Ecto neural progenitor cell (in vitro differentiated cells): ENCODE measurements around the gene VPS13D.

ENCODE experiments used
- DNase-seq: peaks from one replicate; pipeline ENCODE4 v3.0.0-alpha.2; 2018; ENCODE audit warnings: low spot score

The VPS13D gene

DNA sequence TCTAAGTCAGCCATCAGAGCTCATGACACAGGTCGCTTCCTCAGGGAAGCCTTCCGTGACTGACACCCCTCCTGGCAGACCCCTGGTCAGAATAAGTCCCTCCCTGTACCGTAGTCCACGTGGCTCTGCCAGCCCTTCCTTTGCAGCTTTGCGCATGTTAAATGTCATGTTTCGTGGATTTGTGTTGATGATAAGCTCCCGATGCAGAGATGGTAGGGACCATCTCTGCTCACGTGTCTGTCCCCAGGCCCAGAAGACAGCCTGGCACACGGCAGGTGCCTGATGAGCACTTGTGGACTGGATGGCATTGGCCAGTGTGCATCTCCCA lies 312.3 kb downstream of the VPS13D start:
- DNase-seq = no peak

DNA sequence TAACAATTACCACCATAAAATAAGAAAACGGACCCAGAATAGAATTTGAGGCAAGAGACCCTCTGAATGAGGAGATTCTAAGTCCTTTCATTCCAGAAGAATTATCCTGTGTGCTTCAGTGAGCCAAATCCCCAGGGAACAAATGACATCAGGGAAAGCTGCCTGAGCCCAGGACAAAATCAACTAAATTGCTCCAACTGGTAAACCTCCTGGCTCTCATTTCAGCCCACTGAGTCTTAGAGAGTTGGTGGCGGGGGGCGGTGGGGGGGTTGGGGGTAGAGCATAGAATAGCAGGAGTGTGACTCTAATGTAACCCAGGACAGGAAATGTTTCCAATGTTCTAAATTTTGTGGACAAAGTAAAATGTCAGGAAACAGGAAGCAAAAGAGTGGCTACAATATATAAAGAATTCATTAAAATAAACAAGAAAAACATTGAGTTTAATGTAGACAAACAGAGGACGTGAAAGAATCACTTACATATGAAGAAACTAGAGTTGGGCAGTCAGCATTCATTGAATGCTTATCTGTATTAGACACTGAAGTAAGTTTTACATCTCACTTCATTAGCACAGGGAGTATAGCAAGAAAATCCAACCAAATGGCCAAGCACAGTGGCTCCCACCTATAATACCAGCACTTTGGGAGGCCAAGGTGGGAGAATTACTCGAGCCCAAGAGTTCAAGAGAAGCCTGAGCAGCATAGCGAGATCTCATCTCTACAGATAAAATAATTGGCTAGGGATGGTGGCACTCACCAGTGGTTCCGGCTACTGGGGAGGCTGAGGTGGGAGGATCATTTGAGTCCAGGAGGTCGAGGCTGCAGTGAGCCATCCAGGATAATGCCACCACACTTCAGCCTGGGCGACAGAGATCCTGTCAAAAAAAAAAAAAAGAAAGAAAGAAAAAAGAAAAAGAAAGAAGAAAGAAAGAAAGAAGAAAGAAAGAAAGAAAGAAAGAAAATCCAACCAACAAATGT lies 313.1 kb downstream of the VPS13D start:
- DNase-seq = no peak

DNA sequence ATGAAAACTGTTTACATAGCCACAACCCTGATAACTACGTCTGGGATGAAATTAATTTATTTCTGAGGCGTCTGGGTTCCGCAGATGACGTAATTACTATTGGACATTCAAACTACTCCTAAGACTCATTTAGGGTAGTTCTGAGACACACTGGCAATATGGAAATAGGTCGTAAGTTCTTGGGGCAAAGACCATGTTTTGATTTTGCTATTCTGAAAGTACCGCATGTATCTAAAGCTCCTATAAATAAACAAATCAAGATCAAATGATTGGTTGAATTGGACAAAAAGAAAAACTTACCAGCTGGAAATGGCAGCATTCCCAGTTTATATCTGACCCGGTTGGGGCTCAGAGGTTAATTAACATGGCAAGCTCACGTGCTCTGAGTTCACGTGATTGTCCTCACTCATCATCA lies 313.9 kb downstream of the VPS13D start:
- DNase-seq = no peak

DNA sequence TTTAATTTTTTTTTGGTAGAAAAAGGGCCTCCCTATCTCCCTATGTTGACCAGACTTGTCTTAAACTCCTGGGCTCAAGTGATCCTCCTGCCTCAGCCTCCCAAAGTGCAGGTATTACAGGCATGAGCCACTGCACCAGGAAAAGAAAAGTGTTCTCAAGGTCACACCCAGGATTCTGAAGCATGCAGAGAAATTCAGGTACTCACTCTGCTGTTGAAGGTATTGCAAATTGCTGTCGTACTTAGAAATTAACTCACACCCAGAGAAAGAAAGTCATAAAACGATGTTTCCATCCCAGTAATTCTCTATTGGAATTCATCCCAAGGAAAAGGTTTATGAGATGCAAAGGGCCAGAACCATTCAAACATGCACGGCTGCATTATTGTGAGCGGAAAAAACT lies 314.5 kb downstream of the VPS13D start:
- no peak for DNase-seq

DNA sequence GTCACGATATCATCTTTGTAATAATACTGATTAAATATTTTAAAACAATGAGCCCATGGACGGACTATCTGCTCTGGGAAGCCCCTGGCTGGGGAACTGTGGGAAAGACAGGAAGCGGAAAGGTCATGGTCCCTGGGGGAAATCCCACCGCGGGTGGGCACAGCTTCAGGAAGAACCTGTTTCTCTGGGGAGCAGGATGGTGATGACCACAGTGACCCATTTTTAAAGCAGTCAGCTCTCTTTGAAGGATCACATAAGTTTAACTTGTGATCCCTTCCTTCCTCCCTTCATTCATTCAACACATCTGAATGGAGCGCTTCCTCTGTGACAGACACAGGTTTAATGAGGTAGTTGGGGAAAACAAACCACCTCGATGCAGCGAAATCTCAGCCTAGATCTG lies 315.2 kb downstream of the VPS13D start:
- DNase-seq = no peak

DNA sequence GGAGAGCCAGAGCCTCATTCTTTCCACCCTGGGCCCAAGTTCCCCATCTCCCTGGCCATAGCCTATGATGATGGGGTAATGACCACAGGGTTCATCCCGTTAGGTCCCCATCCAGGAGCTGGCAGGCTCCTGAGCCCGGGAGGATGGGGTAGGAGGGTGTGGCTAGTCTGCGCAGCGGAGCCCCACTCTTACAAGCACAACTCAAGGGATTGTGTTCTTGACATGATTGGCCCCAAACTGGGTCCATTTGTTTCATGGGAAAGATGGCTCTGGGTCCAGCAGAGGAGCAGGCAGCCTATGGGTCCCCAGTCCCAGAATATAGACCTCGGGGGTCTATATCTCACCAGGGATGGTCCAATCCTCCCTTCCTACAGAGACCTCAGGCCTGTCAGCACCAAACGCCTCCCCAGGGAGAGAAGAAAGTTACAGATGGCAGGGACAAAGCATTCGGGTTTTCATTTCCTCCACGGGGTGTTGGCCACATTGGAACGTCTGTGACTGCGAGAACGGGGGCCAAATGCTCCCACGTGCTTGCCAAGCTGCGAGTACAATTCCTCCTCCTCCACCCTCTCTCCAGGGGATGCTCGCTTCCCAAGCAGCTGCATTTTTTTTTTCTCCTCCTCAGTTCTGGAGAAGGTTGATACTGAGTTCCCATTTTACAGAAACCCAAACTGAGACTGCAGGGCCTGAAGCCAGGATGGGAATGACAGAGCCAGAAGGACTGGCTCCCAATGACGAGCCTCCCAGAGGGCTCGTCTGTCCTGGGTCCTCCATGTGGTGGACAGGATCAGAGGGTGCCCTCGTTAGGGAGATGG lies 317.1 kb downstream of the VPS13D start:
- DNase-seq = no peak

DNA sequence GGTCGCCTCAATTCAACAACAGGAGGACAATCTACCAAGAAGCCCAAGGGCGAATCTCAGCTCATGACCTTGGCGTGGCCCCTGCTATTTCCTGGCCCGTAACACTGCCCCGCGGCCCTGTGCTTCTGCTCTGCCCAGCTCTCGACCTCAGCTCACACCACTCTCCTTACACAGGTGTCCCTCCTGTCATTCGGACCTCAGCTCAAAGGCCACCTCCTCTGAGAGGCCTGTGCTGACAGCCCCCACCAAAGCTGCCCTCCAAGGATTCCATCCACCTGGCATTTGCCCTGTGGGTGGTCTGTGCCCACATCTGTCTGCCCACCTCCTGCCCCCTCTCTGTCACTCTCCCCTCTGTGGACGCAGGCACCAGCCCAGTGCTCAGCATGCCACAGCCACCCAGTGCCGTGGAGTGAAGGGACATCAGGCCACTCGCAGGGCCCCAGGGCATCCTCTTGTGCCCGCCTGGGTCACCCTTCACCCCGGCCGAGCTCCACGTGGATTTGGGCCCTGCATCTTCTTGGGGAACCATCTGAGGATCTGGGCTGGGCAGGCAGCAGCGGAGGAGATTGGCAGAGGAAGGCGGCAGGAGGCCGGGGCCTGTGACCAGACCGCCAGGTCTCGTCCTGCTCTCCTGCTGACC lies 317.9 kb downstream of the VPS13D start:
- no peak for DNase-seq

DNA sequence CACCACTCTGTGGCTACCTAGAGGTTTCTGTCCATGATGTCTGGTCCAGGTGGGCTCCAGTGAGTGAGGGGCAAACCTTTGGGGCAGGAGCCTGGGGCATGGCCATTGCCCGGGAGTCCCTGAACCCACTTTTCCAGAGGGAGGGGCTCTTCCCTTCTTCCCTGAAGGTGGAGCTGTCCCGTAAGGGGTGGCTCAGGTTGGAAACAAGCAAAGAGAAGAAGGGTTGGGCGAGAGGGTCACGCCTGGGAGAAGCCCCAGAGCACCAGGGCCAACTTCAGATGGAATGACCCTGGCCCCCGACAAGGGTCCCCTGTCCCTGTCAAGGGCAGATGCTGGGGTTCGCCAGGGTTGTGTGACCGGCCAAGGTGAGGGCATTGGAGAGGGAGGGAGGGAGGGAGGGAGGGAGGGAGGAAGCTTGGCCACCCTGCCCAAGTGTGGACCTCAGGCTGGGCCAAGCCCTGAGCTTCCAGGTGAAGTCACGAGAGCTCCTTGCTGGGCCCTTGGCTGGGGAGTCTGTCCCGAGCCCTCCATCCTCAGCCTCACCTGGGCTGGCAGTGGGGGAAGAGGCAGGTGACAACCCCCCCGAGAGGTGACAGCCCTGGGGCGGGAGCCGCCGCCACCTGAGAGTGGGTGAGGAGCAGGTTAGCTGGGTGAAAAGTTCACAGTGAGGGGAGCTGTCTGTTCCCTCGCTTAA lies 318.6 kb downstream of the VPS13D start:
- DNase-seq = no peak

DNA sequence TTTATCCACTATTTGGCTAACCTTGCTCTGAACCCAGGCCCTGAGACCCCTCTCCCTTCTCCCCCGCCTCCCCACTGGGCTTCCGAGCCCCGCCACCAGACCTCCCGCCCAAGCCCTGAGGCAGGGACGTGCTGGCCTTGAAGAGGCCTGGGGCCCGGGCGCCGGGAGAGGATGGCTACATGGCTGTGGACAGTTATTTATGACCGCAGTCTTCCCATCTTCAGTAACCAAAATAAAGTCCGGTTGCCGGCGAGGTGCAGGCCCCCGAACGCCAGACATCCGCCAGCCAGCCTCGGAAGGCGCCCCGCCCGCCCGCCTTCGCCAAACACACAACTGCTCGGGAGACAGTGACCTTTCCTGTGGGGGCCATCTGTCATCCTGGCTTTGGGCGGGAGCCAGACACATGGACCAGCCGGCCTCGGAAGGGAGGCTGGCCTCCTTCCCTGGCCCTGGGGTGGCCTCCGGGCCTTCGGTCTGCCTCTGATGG lies 319.2 kb downstream of the VPS13D start:
- no peak for DNase-seq

DNA sequence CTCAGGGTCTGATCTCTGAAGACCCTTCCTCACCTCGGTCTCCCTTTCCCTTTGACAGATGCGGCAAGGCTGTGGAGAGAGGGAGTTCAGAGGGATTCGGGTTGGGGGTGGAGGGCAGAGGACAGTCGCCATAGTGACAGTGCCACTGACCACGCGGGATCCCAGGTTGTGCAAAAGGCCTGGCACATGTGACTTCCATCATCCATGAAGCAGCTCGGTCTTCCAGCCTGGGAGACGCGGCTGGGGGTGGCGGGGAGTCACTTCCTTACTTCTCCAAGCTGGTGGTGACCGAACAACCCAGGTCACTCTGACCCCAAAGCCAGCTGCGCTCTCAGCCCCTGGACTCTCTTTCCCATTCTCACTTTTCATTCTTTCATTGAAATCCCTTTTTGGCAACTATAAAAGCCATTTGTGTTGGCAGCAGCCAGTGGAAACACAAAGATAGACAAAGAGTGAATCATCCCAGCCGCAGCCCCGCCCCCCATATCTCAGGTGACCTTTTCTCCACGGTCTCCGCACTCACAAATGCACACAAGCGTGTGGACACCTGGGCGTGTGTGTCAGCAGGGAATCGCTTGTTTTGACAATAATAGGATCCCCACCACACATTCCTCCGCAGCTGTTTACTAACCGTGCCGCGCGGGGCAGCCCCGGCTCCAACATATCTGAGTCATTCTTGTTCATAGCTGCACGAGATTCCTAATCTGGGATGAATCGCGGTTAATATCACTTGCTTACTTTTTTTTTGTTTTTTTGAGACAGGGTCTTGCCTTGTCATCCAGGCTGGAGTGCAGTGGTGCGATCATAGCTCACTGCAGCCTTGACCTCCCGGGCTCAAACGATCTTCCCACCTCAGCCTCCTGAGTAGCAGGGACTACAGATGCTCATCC lies 319.9 kb downstream of the VPS13D start:
- DNase-seq = no peak

DNA sequence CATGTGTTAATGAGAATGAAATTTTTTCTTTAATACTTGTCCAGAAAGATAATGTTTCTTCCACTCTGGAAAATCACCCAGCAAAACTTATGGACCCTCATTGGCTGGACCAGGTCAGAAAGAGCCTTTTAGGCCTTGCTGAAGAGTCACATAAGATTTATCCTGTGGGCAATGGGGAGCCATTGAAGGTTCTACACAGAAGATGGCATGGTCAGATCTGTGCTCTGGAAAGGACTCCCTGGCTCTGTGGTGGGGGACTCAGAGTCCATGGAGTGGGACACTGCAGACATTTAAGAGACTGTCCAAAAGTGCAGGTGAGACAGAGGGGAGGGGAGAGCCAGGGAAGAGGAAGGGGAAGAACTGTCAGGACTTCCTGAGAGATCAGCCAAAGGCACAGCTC lies 321.8 kb downstream of the VPS13D start:
- no peak for DNase-seq

DNA sequence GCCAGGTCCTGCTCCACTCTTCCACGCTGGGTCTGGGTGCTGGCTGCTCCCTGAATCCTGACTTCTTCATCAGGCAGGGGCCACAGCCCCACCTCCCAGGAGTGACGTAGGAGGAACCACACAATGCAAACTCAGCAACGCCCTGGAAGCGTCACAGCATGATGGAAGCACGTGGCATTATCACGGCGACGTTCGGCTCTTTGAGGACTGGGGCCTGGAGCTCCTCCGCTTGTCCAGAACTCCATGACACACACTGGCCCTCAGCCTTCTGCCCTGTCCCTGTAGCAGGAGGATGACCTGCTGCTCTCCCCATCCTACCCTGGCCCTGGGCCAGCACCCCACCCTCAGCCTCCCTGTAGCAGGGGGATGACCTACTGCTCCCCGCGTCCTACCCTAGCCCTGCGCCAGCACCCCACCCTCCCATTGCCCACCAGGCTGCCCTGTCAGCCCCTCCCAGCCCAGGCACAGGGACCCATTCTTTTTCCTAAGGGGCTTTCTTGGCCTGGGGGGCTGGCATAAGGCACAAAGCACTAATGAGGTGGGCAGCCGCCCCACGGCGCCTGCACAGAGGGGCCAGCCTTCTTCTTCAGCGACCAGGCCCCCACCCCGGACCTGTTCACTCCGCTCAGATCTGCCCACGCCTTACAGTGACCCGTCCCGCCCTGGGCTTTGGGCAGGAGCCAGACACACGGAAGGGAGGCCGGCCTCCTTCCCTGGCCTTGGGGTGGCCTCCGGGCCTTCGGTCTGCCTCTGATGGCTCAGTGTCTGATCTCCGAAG lies 322.5 kb downstream of the VPS13D start:
- no peak for DNase-seq

DNA sequence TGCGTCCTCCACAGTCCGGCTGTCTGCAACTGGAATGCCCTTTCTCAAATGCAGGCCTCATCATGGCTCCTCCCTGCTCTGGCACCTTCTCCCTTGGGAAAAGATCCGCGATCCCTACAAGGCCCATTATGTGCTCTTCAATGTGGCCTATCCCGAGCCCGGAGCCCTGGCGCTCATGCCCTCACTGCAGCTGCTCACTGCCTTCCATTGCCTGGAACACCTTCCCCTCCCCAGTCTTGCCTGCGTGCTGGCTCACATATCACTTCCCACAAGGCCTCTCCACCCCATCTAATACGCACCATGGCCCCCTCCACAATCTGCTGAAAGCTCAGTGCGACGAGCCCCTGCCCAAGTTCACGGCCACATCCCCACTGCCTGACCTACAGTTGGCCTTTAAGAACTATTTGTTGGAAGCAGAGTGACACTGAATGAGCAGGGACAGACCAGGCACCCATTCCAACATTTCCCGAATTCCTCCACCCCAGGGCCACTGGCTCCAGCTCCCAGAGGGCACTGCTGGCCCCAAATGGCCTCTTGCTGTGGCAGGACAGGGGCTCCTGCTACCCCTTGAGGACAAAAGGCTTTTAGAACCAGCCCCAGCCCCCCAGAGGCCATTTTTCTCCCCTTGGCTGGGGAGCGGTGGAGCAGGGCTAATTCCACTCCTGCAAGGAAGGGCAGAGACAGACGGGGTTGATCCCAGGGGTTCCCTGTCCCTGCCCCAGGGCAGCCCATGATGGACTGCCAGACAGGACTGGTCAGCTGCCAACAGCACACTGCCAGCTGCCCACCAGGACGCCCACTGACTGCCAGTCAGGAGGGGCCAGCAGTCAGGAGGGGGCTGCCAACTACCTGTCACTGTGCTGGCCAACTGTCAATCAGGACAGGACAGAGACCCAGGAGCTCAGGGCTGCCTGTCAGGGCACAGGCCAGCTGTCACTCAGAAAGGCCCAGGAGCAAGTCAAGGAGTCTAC lies 323.4 kb downstream of the VPS13D start:
- no peak for DNase-seq

DNA sequence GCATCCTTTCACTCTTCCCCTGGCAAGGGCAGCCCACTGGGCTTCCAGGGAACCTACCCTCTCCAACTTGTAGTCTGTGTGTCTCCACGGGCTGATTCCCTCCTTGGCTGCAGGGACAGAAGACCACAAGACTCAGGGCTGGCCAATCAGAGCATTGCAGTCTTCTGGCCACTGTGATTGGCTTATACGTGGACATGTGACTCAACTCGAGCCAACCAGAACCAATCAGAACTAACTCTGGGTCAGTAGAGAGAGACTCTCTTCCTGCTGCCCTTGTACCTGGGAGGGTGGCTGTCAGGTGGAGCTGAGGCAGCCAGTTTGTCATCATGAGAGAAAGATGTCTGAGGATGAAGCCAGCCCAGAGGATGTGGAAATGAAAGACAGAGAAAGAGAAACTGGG lies 324.1 kb downstream of the VPS13D start:
- DNase-seq = no peak

DNA sequence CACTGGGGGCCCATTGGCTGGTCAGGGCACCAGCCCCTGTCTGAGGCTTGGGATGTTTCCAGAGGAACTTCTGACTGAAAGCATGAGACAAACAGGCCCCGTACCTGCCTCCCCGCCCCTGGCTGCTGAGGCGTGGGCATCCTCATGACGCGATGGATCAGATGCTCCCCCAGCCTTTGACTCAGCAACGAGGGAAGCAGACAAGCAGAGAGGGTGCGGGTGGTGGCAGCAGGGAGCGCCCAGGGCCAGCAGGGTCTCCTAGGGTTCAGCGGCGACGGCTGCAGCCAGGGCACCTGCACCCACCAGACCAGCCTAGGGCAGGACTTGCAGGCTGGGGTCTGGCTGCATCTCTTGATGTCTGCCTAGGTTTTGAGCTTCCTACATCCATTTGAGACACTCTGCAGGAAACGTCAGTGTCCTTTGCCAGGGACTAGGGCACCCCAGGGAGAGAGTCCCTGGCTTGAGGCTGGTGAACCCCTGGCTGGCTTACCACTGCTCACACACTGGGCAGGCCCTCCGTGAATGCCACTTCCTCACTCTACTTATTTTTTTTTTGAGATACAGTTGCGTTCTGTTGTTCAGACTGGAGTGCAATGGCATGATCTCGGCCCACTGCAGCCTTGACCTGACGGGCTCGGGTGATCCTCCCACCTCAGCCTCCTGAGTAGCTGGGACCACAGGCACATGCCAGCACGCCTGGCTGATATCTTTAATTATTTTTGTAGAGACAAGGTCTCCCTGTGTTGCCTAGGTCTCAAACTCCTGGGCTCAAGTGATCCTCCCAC lies 324.9 kb downstream of the VPS13D start:
- no peak for DNase-seq

DNA sequence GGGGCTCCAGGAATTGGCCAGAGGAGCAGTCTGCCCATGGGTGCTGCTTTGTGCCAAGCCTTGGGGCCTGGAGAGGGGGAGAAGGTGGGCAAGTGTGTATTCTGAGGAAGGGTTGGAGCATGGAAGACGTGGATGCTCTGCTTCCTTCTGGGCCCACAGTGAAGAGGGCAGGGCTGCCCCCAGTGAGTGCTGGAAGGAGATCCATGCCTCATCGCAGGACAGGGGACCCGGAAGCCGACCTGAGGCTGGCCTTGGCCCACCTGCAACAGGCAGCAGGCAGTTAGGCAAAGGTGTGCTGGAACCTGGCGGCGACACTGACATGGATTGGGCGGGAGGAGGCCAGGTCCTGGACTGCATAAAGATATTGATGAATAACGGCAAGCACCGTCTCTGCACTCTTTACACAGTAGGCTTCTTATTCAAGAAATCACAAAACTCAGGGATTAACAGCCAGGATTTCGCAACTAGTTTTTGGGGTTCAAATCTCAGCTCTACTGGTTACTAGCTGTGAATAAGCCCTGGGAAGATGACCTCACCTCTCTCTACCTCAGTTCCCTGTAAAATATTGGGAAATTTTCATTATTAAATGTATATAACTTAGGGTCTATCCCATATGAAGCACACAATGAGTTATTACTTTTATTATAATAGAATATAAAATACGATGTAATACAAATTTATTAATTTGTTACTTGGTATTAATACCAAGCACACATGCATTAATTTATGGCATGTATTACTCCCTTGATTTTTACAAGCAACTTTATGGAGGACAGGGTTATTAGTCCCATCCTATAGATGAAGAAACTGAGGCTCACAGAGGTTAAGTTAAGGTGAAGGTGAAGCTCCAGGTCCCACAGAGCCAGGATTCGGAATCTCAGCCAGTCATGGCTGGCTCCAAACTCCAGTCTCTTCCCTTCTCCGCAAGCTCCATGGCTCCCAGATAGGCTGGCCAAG lies 325.9 kb downstream of the VPS13D start:
- no peak for DNase-seq

DNA sequence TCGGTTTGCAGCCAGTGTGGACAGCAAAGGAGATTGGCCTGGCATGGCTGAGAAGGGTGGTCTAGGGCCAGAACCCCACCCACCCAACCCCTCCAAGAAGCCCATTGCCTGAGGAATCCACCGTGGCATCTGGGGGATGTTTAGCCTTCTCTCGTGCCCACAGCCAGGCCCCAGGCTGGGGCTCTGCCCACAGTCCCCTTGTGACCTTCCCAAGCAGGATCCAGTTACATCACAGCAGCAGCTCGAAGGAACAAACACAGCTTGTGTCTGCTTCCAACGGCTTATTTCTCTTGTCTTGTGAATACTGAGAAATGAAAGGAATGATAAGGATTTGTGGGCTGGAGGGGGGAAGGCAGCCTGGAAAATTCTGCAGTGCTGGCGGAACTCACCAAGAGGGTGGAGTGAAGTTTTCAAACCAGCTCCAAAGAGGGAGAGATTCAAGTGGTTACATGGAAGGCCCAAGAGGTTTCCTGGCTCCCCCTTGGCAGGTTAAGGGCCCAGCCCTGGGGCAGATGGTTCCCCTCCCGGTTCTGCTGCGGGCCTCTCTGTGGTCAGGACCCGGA lies 326.6 kb downstream of the VPS13D start:
- DNase-seq = no peak
